Smooth muscle cell (in vitro differentiated cells): ENCODE results near the gene PSMD13. TPM values are rescaled to one million over a fixed set of nuclear protein-coding genes. Genes with fewer than 3 reads are reported as not detected.

ENCODE experiments used
- DNase-seq: peaks from one replicate; lab custom pipeline; 2025; ENCODE audit not compliant: unreplicated experiment; lab: John Stamatoyannopoulos, UW
- H2AFZ ChIP-seq: fragments of 200-600 bp; sonication (generic); 2 replicates; pipeline ENCODE4 v1.6.0; 2016; ENCODE audit warnings: antibody characterized with exemption, low read depth, mild to moderate bottlenecking
- H3F3A ChIP-seq: fragments of 200-600 bp; sonication (generic); 2 replicates; pipeline ENCODE4 v1.6.0; 2017; ENCODE audit warnings: antibody characterized with exemption, low read depth
- H3K27ac ChIP-seq: fragments of 200-600 bp; sonication (generic); 2 replicates; pipeline ENCODE4 v1.5.1; 2016; ENCODE audit warnings: low read depth, mild to moderate bottlenecking
- H3K27me3 ChIP-seq: fragments of 200-600 bp; sonication (generic); 2 replicates; pipeline ENCODE4 v1.6.1; 2016; ENCODE audit warnings: low read depth, mild to moderate bottlenecking
- H3K36me3 ChIP-seq: fragments of 200-600 bp; sonication (generic); 2 replicates; pipeline ENCODE4 v1.5.1; 2016; ENCODE audit warnings: low read depth
- H3K4me1 ChIP-seq: fragments of 200-600 bp; sonication (generic); 2 replicates; pipeline ENCODE4 v1.5.1; 2016; ENCODE audit warnings: low read depth
- H3K4me2 ChIP-seq: fragments of 200-600 bp; sonication (generic); 2 replicates; pipeline ENCODE4 v1.6.0; 2016; ENCODE audit warnings: mild to moderate bottlenecking
- H3K4me3 ChIP-seq: fragments of 200-600 bp; sonication (generic); 2 replicates; pipeline ENCODE4 v1.5.1; 2016; ENCODE audit warnings: mild to moderate bottlenecking
- H3K79me2 ChIP-seq: fragments of 200-600 bp; sonication (generic); 2 replicates; pipeline ENCODE4 v1.6.0; 2016; ENCODE audit warnings: low read depth, mild to moderate bottlenecking
- H3K9ac ChIP-seq: fragments of 200-600 bp; sonication (generic); 2 replicates; pipeline ENCODE4 v1.6.0; 2016; ENCODE audit warnings: low read depth
- H3K9me3 ChIP-seq: fragments of 200-600 bp; sonication (generic); replicated peaks from 2 replicates; pipeline ENCODE4 v1.5.1; 2016; ENCODE audit warnings: low read depth
- H4K20me1 ChIP-seq: fragments of 200-600 bp; sonication (generic); 2 replicates; pipeline ENCODE4 v1.6.0; 2016; ENCODE audit warnings: low read depth
- CTCF ChIP-seq: fragments of 200-600 bp; sonication (generic); IDR thresholded peaks from 2 replicates; pipeline ENCODE4 v1.5.1; 2017; ENCODE audit warnings: borderline replicate concordance, mild to moderate bottlenecking, antibody characterized with exemption; ENCODE audit not compliant: insufficient read depth, poor library complexity, severe bottlenecking
- WGBS: methylation state at CpG from one replicate; pipeline ENCODE4 v1.1.7; 2016; ENCODE audit warnings: low lambda C conversion rate; 5-methylcytosine and 5-hydroxymethylcytosine counted together
- polyA plus RNA-seq: library from polyadenylated mRNA; unstranded; fragments of >200 nt; fragmentation: Nextera tagmentation; extraction: Ambion mirVana; gene quantifications from 2 replicates; pipeline ENCODE4 v1.2.1, GENCODE V29; 2016
- total RNA-seq: library from RNA; depleted of rRNA; stranded (reverse); fragments of >200 nt; gene quantifications from 2 replicates; pipeline ENCODE4 v1.2.3, GENCODE V29; 2014

Gene PSMD13
- total and polyA plus RNA-seq, 2 experiments from 2014 or later: 77.4 to 200 TPM

- peaks cover 11% of the 10 kb centered on the region for H3K4me1 ChIP-seq
- no peak overlapping the region for H3K4me3 ChIP-seq
- no peak for DNase-seq
- no peak overlapping the region for H3K4me2 ChIP-seq
- H2AFZ ChIP-seq: no peak overlapping the region
- H3K9ac ChIP-seq: no peak overlapping the region
- no peaks in the 10 kb centered on the region for H3K36me3 ChIP-seq
- H3K27ac ChIP-seq: peak overlapping the region; percentile 4
- no peak for TF ChIP-seq CTCF
- WGBS: 90% methylated on average over 17 of the region's 17 CpGs
- H3K79me2 ChIP-seq: peaks cover 35% of the 10 kb centered on the region
- no peaks in the 10 kb centered on the region for H3K9me3 ChIP-seq
- no peaks in the 10 kb centered on the region for H3K27me3 ChIP-seq
- peaks cover 41% of the 10 kb centered on the region for H3F3A ChIP-seq
- peaks cover 42% of the 10 kb centered on the region for H4K20me1 ChIP-seq
Observed at GRCh38 chr11:212150-213100, 24.4 kb upstream of the PSMD13 start.

GRCh38 chr11:213111-213510 is 23.7 kb upstream of the PSMD13 start:
- 88% methylated on average over 4 of the region's 4 CpGs for WGBS
- Histone ChIP-seq H3K9me3 (no peaks in the 10 kb centered on the region), H3K36me3 (no peaks in the 10 kb centered on the region), H3K4me1 (peaks cover 11% of the 10 kb centered on the region), H3F3A (peaks cover 36% of the 10 kb centered on the region), H3K4me2 (no peak overlapping the region), H3K27ac (peak overlapping the region; percentile 4), H3K27me3 (no peaks in the 10 kb centered on the region), H3K9ac (no peak overlapping the region), H2AFZ (no peak overlapping the region), H3K4me3 (no peak overlapping the region), H4K20me1 (peaks cover 42% of the 10 kb centered on the region), H3K79me2 (peaks cover 34% of the 10 kb centered on the region)
- DNase-seq: no peak
- TF ChIP-seq CTCF: no peak

GRCh38 chr11:214083-214482 is 22.7 kb upstream of the PSMD13 start:
- Histone ChIP-seq H3K27ac (no peak overlapping the region), H3K4me3 (no peak overlapping the region), H2AFZ (no peak overlapping the region), H3F3A (peaks cover 34% of the 10 kb centered on the region), H3K27me3 (no peaks in the 10 kb centered on the region), H3K4me2 (no peak overlapping the region), H3K79me2 (peaks cover 26% of the 10 kb centered on the region), H3K36me3 (no peaks in the 10 kb centered on the region), H3K4me1 (peaks cover 11% of the 10 kb centered on the region), H4K20me1 (peaks cover 41% of the 10 kb centered on the region), H3K9me3 (no peaks in the 10 kb centered on the region), H3K9ac (no peak overlapping the region)
- 96% methylated on average over 7 of the region's 7 CpGs for WGBS
- TF ChIP-seq CTCF: no peak
- no peak for DNase-seq
